HG03095 (cell line): Measurements from ENCODE around the gene STX7.

ENCODE experiments used
- ATAC-seq: cut with Tn5 transposase; IDR thresholded peaks from one replicate; pipeline ENCODE4 v1.9.1; 2021; ENCODE audit warnings: moderate library complexity; ENCODE audit not compliant: unreplicated experiment

Gene STX7

GRCh38 chr6:132414322-132414721, 98.6 kb downstream of the STX7 start:
- ATAC-seq: no peak

GRCh38 chr6:132413499-132413802, 99.5 kb downstream of the STX7 start:
- ATAC-seq: no peak

- no peak for ATAC-seq
These were observed 100.0 kb downstream of the STX7 start for GRCh38 chr6:132412656-132413498.

GRCh38 chr6:132411296-132411695, 101.6 kb downstream of the STX7 start:
- ATAC-seq: no peak

- ATAC-seq: no peak
These were observed 102.1 kb downstream of the STX7 start for GRCh38 chr6:132410830-132411229.

- peak; percentile 60 for ATAC-seq
These were observed 107.6 kb downstream of the STX7 start for GRCh38 chr6:132405143-132405915.

GRCh38 chr6:132404736-132405135, 108.2 kb downstream of the STX7 start:
- no peak for ATAC-seq

GRCh38 chr6:132404330-132404729, 108.6 kb downstream of the STX7 start:
- ATAC-seq: no peak

GRCh38 chr6:132401618-132402285, 111.2 kb downstream of the STX7 start:
- no peak for ATAC-seq

- peak; percentile 43 for ATAC-seq
These were observed 111.9 kb downstream of the STX7 start, which contains the start of gene MOXD1 for GRCh38 chr6:132400883-132401617. MOXD1 (minus strand) TSS chr6:132401475; CDS start chr6:132401426, 49 bp downstream.

- ATAC-seq: no peak
These were observed 112.4 kb downstream of the STX7 start for GRCh38 chr6:132400555-132400882.

GRCh38 chr6:132399376-132400074, 113.4 kb downstream of the STX7 start:
- no peak for ATAC-seq
